Posterior vena cava (tissue), 2 donors: ENCODE measurements around the gene EXOC6. TPM values are rescaled to one million over a fixed set of nuclear protein-coding genes. Genes with fewer than 3 reads are reported as not detected.
"Not testable (repeated sequence)": the region's sequence is repeated elsewhere in the genome, so short reads cannot be mapped to it uniquely, and the experiment has no call there.

Source experiments
- DNase-seq: peaks from one replicate; pipeline ENCODE4 v3.0.0-alpha.2; 2020; ENCODE audit warnings: low spot score
- intact Hi-C, 2 donors: fragments of 100-400 bp; cut with DNase I; formaldehyde crosslinking; loops; one replicate each; pipeline versions ENCODE4 v1.14.1 to v1.14.2; 2022 to 2023
- total RNA-seq, 2 donors: library from RNA; stranded (reverse); fragmentation: NEBNext Ultra II Directional; extraction: Animal tissue kit (Norgen Biotek cat#: 25700); gene quantifications; one replicate each; pipeline ENCODE4 v1.2.1, GENCODE V29; 2021
- donor health status: DM: yes; HTN: yes; CAD: no.
- donor health status: DM: yes; HTN: yes; CAD: no.

Gene EXOC6
- total RNA-seq, 2 donors from 2014 or later: 13.1 to 17.6 TPM

- no peak for DNase-seq
- intact Hi-C loops: no loop called here
These were observed 70.3 kb downstream of the EXOC6 start for GRCh38 chr10:92918603-92919002.

- DNase-seq: no peak
- intact Hi-C loops: no loop called here
These were observed 72.5 kb downstream of the EXOC6 start for GRCh38 chr10:92920866-92921265.

- no peak for DNase-seq
- intact Hi-C loops: no loop called here
These were observed 75.1 kb downstream of the EXOC6 start for GRCh38 chr10:92923416-92923815.

DNA sequence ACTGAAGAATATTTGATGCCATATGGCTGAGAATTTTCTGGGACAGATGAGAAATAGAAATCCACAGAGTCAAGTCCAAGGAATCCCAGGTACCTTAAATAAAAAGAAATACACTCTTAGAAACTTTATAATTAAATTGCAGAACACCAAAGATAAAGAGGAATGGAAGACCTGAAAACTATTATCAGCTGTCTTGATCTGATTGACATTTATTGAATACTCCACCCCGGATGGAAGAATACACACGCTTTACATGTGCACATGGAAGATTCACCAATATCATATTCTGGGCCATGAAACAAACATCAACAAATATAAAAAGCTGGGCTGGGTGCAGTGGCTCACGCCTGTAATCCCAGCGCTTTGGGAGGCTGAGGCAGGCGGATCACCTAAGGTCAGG, 81.6 kb downstream of the EXOC6 start:
- intact Hi-C loops: no loop called here
- DNase-seq: no peak

DNA sequence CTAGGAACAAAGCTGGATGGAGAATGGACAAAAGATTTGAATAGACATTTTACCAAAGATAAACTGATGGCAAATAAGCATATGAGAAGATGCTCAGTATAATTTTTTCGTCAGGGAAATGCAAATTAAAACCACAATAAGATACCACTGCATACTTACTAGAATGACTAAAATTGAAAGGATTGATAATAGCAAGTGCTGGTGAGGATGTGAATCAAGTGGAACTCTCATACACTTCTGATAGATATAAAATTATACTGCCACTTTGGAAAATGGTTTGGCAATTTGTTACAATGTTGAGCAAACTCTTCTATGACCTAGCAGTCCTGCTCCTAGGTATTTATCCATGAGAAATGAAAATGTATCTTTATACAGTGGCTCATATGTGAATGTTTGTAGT, 83.3 kb downstream of the EXOC6 start:
- no peak for DNase-seq
- intact Hi-C loops: no loop called here

DNA sequence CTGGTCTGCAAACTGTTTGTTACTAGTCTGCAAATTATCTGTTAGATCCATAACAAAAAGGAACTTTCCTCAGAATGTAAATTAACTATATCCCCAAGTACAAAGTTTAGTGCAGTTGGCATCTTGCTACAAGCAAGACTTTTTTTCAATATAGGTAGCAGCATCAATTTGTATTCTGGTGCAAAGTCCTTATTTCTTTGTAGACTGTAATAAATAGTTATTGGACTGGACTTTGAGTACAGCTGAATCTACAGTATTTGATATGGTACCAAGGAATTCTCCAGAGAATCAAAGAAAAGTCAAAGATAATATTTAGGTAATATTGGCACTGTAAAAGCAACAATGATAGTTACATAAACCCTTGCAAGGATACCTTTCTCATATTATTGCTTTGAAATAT, 89.6 kb downstream of the EXOC6 start:
- DNase-seq: no peak
- intact Hi-C loops: no loop called here

DNA sequence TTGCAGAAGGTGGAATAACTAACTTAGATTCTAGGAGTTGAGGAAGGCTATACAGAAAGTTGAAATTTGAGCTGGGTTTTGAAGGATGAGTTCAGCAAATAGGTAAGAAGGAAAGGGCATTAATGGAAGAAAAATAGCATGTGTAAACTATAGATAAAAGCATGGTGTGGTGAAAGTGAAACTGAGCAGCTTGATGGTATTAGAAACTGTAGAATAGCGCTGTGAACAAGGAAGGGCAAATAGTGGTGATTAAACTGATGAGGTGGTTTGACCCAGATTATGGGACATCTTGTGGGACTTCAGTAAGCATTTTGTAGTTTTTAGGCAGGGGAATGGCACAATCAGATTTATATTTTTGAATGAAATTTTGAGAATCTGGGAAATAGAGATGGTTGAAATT, 90.5 kb downstream of the EXOC6 start:
- intact Hi-C loops: no loop called here

GRCh38 chr10:92942226-92942625, 93.9 kb downstream of the EXOC6 start:
- intact Hi-C loops: no loop called here
- no peak for DNase-seq

More for the DNA sequence above, 90.5 kb downstream of the EXOC6 start:
- DNase-seq: no peak

- DNase-seq: no peak
- intact Hi-C loops: no loop called here
These were observed 98.2 kb downstream of the EXOC6 start for GRCh38 chr10:92946491-92946890.

DNA sequence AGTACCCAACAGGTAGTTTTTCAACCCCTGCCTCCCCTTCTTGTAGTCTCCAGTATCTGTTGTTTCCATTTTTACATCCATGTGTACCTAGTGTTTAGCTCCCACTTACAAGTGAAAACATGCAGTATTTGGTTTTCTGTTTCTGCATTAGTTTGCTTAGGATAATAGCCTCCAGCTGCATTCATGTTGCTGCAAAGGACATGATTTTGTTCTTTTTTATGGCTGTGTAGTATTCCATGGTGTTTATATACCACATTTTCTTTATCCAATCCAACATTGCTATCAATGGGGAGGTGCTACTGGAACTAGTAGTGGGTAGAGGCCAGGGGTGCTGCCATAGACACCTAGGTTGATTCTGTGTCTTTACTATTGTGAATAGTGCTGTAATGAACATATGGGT, 104.3 kb downstream of the EXOC6 start:
- intact Hi-C loops, DNase-seq: not testable (repeated sequence)

DNA sequence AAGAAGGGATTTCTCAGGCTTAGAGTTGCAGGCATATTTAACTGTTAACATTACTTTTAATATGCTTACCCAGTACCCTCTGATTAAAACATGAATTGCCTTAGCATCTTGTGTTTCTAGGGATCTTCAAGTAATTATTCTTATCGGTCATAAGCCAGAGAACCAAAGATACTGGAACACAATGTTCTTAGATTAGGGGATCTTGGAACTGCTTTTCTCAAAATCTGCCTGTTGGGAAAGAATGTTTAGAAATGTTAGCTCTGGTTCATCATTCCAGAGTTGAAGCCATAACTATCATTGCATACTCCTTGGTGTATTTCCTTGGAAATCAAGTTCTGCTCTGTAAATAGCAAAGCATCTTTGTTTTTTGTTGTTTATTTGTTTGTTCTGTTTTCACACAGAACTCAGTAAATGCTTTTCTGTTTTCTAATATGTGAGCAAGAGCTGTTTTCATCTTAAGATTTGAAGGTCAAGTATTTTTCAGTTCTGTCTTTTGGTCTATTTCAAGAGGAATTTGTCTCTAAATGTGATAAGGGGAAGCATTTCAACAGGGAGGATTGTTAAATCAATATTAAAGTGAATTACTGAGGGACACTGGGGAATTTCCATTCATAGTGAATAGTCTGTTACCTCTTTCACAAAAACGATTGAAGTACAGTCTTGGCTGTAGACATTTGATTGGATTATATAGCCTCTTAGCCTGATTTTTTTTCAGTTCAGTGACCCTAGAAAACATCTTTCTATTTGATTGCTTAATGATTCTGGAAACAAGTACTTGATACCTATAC, 109.1 kb downstream of the EXOC6 start:
- DNase-seq: no peak
- intact Hi-C loops: no loop called here

DNA sequence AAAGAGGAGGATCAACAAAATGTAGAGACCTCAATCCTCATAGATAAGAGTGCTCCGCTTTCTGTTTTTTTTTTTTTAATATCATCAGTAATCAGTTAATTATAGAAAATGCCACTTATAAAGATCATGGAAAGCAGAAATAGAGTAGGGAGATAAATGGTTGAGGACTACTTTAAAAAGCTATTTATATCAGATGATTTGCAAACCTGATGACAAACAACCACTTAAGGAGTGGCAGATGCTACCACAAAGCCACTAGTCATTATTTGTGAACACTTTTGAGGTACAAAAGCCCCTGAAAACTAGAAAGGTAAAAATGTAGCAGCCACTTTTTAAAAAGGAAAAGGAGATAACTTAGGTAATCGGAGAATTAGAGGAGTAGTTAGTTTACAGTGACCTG, 113.3 kb downstream of the EXOC6 start:
- no peak for DNase-seq
- intact Hi-C loops: no loop called here

DNA sequence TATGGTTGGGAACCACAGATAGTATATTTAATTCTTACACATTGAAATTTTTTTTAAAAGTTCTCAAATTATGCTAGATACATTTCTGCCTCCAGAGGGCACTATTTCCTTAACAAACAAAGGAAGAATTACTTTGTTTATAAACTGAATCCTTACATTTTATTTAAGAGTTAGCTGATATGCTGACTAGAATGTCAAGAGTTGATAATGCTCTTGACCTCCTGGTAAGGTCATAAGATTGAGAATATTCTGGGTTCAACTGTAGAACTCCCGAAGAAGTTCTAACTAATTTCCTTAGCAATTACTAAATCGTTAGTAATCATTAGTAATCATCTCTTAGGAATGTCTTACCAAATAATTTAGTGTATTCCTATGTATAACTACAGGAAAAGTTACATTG, 117.0 kb downstream of the EXOC6 start:
- intact Hi-C loops: no loop called here
- no peak for DNase-seq

- intact Hi-C loops: no loop called here
- DNase-seq: no peak
These were observed 119.3 kb downstream of the EXOC6 start for GRCh38 chr10:92967641-92968040.

GRCh38 chr10:92969151-92969550, 120.8 kb downstream of the EXOC6 start:
- intact Hi-C loops: no loop called here
- no peak for DNase-seq

DNA sequence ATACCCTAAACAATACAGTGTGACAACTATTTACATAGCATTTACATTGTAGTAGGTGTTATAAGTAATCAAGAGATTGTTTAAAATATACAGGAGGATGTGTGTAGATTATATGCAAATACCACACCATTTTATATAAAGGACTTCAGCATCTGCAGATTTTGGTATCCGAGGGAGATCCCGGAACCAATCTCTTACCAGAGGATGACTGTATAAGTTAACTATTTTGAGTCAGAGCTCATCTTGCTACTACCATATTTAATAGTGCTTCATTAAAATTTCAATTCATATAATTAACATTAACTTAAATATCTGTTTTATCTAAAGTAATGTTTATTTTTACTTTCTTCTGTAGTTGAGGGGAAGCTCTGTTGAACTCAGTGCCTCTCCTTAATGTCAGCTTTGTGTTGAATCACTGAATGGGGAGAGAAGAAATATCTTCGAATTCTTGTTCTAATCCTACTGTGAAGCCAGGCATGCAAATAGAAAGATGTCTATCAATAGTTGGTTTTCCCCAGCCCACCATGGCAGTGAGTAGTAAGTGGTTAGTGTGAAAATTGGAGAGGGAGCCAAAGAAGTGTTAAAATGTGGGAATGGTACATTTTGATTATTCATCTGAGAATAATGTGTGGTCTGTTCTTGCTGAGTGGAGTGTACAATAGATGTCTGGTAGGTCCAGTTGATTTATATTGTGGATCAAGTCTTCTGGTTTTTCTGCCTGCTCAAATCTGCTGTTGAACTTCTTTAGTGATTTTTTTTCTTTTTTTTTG, 122.2 kb downstream of the EXOC6 start:
- DNase-seq: no peak
- intact Hi-C loops: no loop called here

- intact Hi-C loops: no loop called here
- DNase-seq: no peak
These were observed 123.9 kb downstream of the EXOC6 start for GRCh38 chr10:92972066-92972870.

DNA sequence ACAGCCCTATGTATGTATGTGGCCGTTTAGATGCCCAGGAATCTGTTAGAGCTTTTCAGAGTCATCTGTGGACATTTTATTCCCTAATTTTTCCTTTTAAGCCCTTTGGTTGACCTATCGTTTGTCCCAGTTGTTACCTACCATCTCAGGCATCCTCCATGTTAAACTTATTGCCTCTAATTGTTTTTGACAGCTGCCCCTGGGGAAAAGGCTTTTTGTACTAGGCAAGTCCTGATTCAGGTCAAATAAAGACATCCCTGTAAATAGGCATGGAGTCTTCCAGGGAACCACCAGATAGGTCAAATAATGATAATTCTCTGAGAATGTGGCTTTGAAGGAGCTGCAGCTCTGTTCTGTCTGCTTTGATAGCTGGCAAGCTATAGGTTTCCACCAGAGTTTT, 124.6 kb downstream of the EXOC6 start:
- no peak for DNase-seq
- intact Hi-C loops: no loop called here

DNA sequence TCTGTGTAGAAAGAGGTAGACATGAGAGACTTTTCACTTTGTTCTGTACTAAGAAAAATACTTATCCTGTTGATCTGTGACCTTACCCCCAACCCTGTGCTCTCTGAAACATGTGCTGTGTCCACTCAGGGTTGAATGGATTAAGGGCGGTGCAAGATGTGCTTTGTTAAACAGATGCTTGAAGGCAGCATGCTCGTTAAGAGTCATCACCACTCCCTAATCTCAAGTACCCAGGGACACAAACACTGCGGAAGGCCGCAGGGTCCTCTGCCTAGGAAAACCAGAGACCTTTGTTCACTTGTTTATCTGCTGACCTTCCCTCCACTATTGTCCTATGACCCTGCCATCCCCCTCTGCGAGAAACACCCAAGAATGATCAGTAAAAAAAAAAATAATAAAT, 128.0 kb downstream of the EXOC6 start:
- intact Hi-C loops, DNase-seq: not testable (repeated sequence)

- intact Hi-C loops: no loop called here
- no peak for DNase-seq
These were observed 140.9 kb downstream of the EXOC6 start for GRCh38 chr10:92989250-92989649.
